ENCODE results near the gene ATP8B3. TPM values are rescaled to one million over a fixed set of nuclear protein-coding genes. Genes with fewer than 3 reads are reported as not detected.

Gene ATP8B3
- total RNA-seq, 2 donors from 2014 or later, result 4.6 to 6.0 TPM

GRCh38 chr19:1846517-1847204 lies 34.6 kb upstream of the ATP8B3 start:
- H3K36me3 Mint-ChIP-seq (ENCODE audit: low read depth), result no peaks in the 10 kb centered on the region
- H3K27me3 Mint-ChIP-seq, result no peaks in the 10 kb centered on the region
- DNase-seq (no peak), ATAC-seq (no peak)
- H3K27ac Mint-ChIP-seq, result peak overlapping the region; percentile 84
- H3K9me3 ChIP-seq (ENCODE audit: control insufficient read depth, low read length, poor library complexity, severe bottlenecking), result no peaks in the 10 kb centered on the region
- peak overlapping the region; percentile 92 for H3K4me3 Mint-ChIP-seq
- peaks cover 25% of the 10 kb centered on the region for H3K4me1 Mint-ChIP-seq

DNA sequence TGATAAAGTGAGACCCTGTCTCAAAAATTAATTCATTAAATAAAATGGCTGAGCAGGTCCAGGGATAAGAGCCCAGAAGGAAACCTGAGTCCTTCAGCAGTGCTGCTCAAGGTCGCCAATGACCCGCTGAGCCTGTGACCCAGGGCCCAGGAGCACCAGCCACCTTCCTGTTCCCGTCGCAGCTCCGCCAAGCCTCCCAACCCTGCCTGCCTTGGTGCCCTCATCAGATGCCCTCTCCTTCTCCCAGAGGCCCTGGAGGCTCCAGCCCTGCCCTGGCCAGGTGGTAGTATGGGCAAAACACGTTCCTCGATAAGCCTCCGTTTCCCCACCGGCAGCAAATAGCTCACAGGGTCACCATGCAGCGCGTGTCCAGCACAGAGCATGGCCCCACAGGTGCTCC lies 33.6 kb upstream of the ATP8B3 start:
- H3K4me3 Mint-ChIP-seq, result peak overlapping the region; percentile 78
- no peaks in the 10 kb centered on the region for H3K9me3 ChIP-seq (ENCODE audit: control insufficient read depth, low read length, poor library complexity, severe bottlenecking)
- H3K4me1 Mint-ChIP-seq, result peaks cover 25% of the 10 kb centered on the region
- no peaks in the 10 kb centered on the region for H3K36me3 Mint-ChIP-seq (ENCODE audit: low read depth)
- DNase-seq (no peak), ATAC-seq (no peak)
- no peak overlapping the region for H3K27ac Mint-ChIP-seq
- no peaks in the 10 kb centered on the region for H3K27me3 Mint-ChIP-seq

DNA sequence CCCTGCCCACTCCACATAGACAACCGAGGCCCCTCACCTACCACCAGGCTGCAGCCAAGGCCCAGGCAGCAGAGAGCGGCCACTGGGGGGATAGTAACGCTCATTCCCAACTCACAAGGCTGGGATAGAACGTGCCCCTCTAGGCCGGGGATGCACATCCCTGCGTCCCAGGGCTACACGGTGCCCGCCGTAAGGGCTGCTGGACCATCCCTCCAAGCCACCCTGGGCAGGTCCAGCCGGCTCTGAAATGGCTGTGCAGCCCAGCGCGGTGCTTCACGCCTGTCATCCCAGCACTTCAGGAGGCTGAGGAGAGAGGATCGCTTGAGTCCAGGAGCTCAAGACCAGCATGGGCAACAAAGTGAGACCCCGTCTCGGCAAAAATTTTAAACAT lies 33.0 kb upstream of the ATP8B3 start:
- ATAC-seq, result no peak
- Mint-ChIP-seq H3K4me1 (peaks cover 27% of the 10 kb centered on the region), H3K27ac (no peak overlapping the region), H3K27me3 (no peaks in the 10 kb centered on the region), H3K4me3 (peak overlapping the region; percentile 69), H3K36me3 (ENCODE audit: low read depth) (no peaks in the 10 kb centered on the region)
- no peak for DNase-seq
- H3K9me3 ChIP-seq (ENCODE audit: control insufficient read depth, low read length, poor library complexity, severe bottlenecking), result no peaks in the 10 kb centered on the region

- no peak for ATAC-seq
- H3K9me3 ChIP-seq (ENCODE audit: control insufficient read depth, low read length, poor library complexity, severe bottlenecking), result no peaks in the 10 kb centered on the region
- H3K27ac Mint-ChIP-seq, result no peak overlapping the region
- H3K4me3 Mint-ChIP-seq, result peak overlapping the region; percentile 69
- no peaks in the 10 kb centered on the region for H3K36me3 Mint-ChIP-seq (ENCODE audit: low read depth)
- no peaks in the 10 kb centered on the region for H3K27me3 Mint-ChIP-seq
- no peak for DNase-seq
- H3K4me1 Mint-ChIP-seq, result peaks cover 29% of the 10 kb centered on the region
Measured at GRCh38 chr19:1844513-1845124, 32.5 kb upstream of the ATP8B3 start.

- H3K4me3 Mint-ChIP-seq, result peak overlapping the region; percentile 19
- no peak overlapping the region for H3K27ac Mint-ChIP-seq
- no peaks in the 10 kb centered on the region for H3K27me3 Mint-ChIP-seq
- ATAC-seq, result no peak
- H3K36me3 Mint-ChIP-seq (ENCODE audit: low read depth), result no peaks in the 10 kb centered on the region
- H3K9me3 ChIP-seq (ENCODE audit: control insufficient read depth, low read length, poor library complexity, severe bottlenecking), result no peaks in the 10 kb centered on the region
- peaks cover 31% of the 10 kb centered on the region for H3K4me1 Mint-ChIP-seq
- no peak for DNase-seq
Measured at GRCh38 chr19:1843646-1844394, 31.7 kb upstream of the ATP8B3 start.

DNA sequence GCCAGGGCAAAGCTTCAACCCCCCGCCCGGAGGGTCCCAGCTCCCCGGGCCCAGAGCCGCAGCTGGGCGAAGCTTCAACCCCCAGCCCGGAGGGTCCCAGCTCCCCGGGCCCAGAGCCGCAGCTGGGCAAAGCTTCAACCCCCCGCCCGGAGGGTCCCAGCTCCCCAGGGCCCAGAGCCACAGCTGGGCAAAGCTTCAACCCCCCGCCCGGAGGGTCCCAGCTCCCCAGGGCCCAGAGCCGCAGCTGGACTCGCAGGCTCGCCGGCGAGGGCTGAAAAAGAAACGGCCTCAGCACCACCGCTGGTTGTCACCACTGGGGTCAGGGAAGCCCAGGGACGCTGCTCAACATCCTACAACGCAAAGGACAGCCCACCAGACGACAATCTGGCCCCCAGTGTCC lies 31.0 kb upstream of the ATP8B3 start:
- no peaks in the 10 kb centered on the region for H3K9me3 ChIP-seq (ENCODE audit: control insufficient read depth, low read length, poor library complexity, severe bottlenecking)
- ATAC-seq, result no peak
- H3K27ac Mint-ChIP-seq, result no peak overlapping the region
- DNase-seq, result no peak
- H3K36me3 Mint-ChIP-seq (ENCODE audit: low read depth), result no peaks in the 10 kb centered on the region
- H3K27me3 Mint-ChIP-seq, result no peaks in the 10 kb centered on the region
- peaks cover 33% of the 10 kb centered on the region for H3K4me1 Mint-ChIP-seq
- no peak overlapping the region for H3K4me3 Mint-ChIP-seq

- DNase-seq (no peak), ATAC-seq (no peak)
- Mint-ChIP-seq H3K27ac (no peak overlapping the region), H3K36me3 (ENCODE audit: low read depth) (no peaks in the 10 kb centered on the region), H3K4me1 (peaks cover 30% of the 10 kb centered on the region), H3K4me3 (no peak overlapping the region), H3K27me3 (no peaks in the 10 kb centered on the region)
- no peaks in the 10 kb centered on the region for H3K9me3 ChIP-seq (ENCODE audit: control insufficient read depth, low read length, poor library complexity, severe bottlenecking)
Measured at GRCh38 chr19:1841209-1841924, 29.3 kb upstream of the ATP8B3 start.

DNA sequence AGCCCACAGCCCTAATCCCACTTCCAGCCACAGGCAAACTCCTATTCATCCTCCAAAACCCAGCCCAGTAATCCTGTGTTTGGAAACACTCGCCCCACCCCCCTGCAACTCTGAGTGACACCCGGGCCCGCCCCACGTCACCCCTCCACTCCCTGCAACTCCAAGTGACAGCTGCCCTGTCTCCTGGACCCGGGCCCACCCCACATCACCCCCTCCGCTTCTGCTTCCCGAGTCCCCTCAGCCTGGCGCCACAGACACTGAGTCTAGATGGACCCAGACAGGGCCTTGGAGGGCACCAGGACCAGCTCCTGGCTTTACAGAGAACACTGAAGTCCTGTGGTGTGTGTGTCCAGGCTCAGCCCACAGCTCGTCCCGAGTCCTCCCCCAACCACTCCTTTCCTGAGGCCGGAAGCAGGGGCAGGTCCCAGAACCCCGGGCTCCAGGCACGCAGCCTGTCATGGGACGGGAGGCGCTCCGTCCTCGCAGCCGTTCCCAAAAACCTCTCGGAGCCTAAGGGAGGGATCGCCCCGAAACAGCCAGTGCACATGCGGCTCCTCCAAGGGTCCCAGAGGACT lies 28.6 kb upstream of the ATP8B3 start:
- no peaks in the 10 kb centered on the region for H3K27me3 Mint-ChIP-seq
- no peak for ATAC-seq
- no peak for DNase-seq
- H3K9me3 ChIP-seq (ENCODE audit: control insufficient read depth, low read length, poor library complexity, severe bottlenecking), result no peaks in the 10 kb centered on the region
- H3K27ac Mint-ChIP-seq, result no peak overlapping the region
- H3K4me1 Mint-ChIP-seq, result peaks cover 28% of the 10 kb centered on the region
- H3K36me3 Mint-ChIP-seq (ENCODE audit: low read depth), result no peaks in the 10 kb centered on the region
- H3K4me3 Mint-ChIP-seq, result no peak overlapping the region

- Mint-ChIP-seq H3K27me3 (no peaks in the 10 kb centered on the region), H3K27ac (peak overlapping the region; percentile 29), H3K4me1 (peaks cover 28% of the 10 kb centered on the region), H3K36me3 (ENCODE audit: low read depth) (no peaks in the 10 kb centered on the region), H3K4me3 (no peak overlapping the region)
- no peak for DNase-seq
- ATAC-seq, result no peak
- no peaks in the 10 kb centered on the region for H3K9me3 ChIP-seq (ENCODE audit: control insufficient read depth, low read length, poor library complexity, severe bottlenecking)
Measured at GRCh38 chr19:1839658-1840540, 27.8 kb upstream of the ATP8B3 start.

DNA sequence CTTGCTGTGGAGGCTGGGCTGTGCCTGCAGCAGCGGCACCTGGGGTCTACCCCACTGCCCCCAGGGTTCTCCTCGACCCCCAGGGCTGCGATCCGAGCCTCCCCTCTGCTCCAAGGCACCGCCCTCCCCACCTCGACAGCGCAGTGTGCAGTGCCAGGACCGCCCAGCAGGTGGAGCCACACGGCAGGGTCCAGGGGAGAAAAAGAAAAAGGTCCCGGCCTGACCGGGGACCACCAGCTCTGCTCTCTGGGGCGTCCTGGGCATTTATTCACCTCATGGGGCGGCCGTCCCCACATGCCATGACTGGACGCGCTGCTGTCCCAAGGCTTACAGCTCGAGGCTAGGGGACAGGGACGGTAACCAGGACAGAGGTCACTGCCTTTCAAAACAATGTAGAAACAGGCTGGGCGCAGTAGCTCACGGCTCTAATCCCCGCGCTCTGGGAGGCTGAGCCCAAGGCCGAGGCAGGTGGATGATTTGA lies 25.6 kb upstream of the ATP8B3 start:
- H3K27ac Mint-ChIP-seq, result no peak overlapping the region
- DNase-seq, result peak; percentile 48 to 69 (median 48)
- ATAC-seq, result peak; percentile 74
- no peaks in the 10 kb centered on the region for H3K36me3 Mint-ChIP-seq (ENCODE audit: low read depth)
- H3K4me3 Mint-ChIP-seq, result no peak overlapping the region
- no peaks in the 10 kb centered on the region for H3K9me3 ChIP-seq (ENCODE audit: control insufficient read depth, low read length, poor library complexity, severe bottlenecking)
- peaks cover 28% of the 10 kb centered on the region for H3K4me1 Mint-ChIP-seq
- no peaks in the 10 kb centered on the region for H3K27me3 Mint-ChIP-seq

- no peak overlapping the region for H3K4me3 Mint-ChIP-seq
- peaks cover 25% of the 10 kb centered on the region for H3K4me1 Mint-ChIP-seq
- no peaks in the 10 kb centered on the region for H3K36me3 Mint-ChIP-seq (ENCODE audit: low read depth)
- H3K9me3 ChIP-seq (ENCODE audit: control insufficient read depth, low read length, poor library complexity, severe bottlenecking), result no peaks in the 10 kb centered on the region
- no peaks in the 10 kb centered on the region for H3K27me3 Mint-ChIP-seq
- H3K27ac Mint-ChIP-seq, result no peak overlapping the region
- DNase-seq, result no peak
- ATAC-seq, result peak; percentile 2
Measured at GRCh38 chr19:1837222-1837565, 25.1 kb upstream of the ATP8B3 start.

DNA sequence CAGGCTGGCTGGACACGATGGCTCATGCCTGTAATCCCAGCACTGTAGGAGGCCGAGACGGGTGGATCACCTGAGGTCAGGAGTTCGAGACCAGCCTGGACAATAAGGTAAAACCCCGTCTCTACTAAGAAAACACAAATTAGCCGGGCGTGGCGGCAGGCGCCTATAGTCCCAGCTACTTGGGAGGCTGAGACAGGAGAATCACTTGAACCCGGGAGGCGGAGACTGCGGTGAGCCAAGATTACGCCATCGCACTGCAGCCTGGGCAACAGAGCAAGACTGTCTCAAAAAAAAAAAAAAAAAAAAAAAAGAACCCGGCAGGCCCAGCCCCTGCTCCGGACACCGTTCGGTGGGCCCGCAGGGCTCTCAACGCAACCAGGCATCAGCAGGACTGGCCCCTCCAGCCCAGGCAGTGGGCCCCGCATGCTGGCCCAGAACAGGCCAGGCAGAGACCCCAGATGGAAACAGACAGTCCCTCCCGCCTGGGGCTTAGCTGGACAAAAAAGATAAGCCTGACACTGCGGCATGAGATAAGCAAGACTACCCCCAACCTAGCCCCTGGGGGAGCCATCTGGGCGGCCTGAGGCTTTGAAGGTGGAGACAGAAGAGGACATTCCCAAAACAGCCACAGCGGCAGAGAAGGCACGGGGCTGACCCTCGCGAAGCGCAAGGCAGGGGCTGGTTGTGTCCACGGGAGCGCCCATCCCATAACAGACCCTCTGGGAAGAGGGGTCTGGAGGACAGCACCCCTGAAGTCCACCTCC lies 24.6 kb upstream of the ATP8B3 start:
- H3K27ac Mint-ChIP-seq, result no peak overlapping the region
- ATAC-seq (no peak), DNase-seq (no peak)
- H3K36me3 Mint-ChIP-seq (ENCODE audit: low read depth), result no peaks in the 10 kb centered on the region
- no peak overlapping the region for H3K4me3 Mint-ChIP-seq
- H3K4me1 Mint-ChIP-seq, result peaks cover 22% of the 10 kb centered on the region
- H3K9me3 ChIP-seq (ENCODE audit: control insufficient read depth, low read length, poor library complexity, severe bottlenecking), result no peaks in the 10 kb centered on the region
- H3K27me3 Mint-ChIP-seq, result no peaks in the 10 kb centered on the region
